Prostate gland (tissue), 2 donors: ENCODE data around the gene ZNF385B.
"Not testable (repeated sequence)": the region's sequence is repeated elsewhere in the genome, so short reads cannot be mapped to it uniquely, and the experiment has no call there.

ENCODE experiments used
- CTCF ChIP-seq, 4 experiments: fragments of 200-600 bp in 2 of 4; fragments of 450-650 bp in 2 of 4; sonication (generic) in 2 of 4; IDR thresholded peaks; 1 replicate in 3 of 4; 2 replicates in 1 of 4; pipeline ENCODE4 v1.5.1; 2016 to 2019; ENCODE audit warnings: antibody characterized with exemption in 4 of 4, mild to moderate bottlenecking in 2 of 4, moderate library complexity in 2 of 4
- POLR2A ChIP-seq: fragments of 450-650 bp; IDR thresholded peaks from one replicate; pipeline ENCODE4 v1.6.1; 2016; ENCODE audit warnings: antibody characterized with exemption, mild to moderate bottlenecking

GRCh38 chr2:179631769-179632385 lies 229.5 kb downstream of the ZNF385B start:
- TF ChIP-seq POLR2A; CTCF (IDR thresholded peaks at IDR 0.05): not testable (repeated sequence)
